ENCODE results near the gene LENG9. TPM values are rescaled to one million over a fixed set of nuclear protein-coding genes. Genes with fewer than 3 reads are reported as not detected.

LENG9 gene
- total RNA-seq, 4 donors from 2014 or later = 1.5 to 4.9 (median 3.4) TPM

- no peaks in the 10 kb centered on the region for H3K36me3 ChIP-seq
- intact Hi-C loops (cut with DNase I; ENCODE audit: low total_unique reads) = no loop called here
- DNase-seq (no peak), ATAC-seq (no peak)
- H3K4me1 ChIP-seq = no peaks in the 10 kb centered on the region
- H3K9me3 ChIP-seq = no peaks in the 10 kb centered on the region
- TF ChIP-seq POLR2A (IDR thresholded peaks at IDR 0.05) = no peak
- TF ChIP-seq, protein P1, sequence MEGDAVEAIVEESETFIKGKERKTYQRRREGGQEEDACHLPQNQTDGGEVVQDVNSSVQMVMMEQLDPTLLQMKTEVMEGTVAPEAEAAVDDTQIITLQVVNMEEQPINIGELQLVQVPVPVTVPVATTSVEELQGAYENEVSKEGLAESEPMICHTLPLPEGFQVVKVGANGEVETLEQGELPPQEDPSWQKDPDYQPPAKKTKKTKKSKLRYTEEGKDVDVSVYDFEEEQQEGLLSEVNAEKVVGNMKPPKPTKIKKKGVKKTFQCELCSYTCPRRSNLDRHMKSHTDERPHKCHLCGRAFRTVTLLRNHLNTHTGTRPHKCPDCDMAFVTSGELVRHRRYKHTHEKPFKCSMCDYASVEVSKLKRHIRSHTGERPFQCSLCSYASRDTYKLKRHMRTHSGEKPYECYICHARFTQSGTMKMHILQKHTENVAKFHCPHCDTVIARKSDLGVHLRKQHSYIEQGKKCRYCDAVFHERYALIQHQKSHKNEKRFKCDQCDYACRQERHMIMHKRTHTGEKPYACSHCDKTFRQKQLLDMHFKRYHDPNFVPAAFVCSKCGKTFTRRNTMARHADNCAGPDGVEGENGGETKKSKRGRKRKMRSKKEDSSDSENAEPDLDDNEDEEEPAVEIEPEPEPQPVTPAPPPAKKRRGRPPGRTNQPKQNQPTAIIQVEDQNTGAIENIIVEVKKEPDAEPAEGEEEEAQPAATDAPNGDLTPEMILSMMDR (IDR thresholded peaks at IDR 0.05 in 4 of 5, conservative IDR thresholded peaks at IDR 0.05 in 1 of 5) = no peak
- in situ Hi-C loops (cut with MboI; ENCODE audit: low sequenced_read_pairs in 4 of 4) = no loop called here
- H3K27me3 ChIP-seq = peaks cover 0 to 8% (median 0%) of the 10 kb centered on the region in 3 donors
- no peak overlapping the region for H3K4me3 ChIP-seq
- H3K27ac ChIP-seq = no peak overlapping the region
Observed at GRCh38 chr19:54482889-54483288, 19.3 kb upstream of the LENG9 start.

- intact Hi-C loops (cut with DNase I; ENCODE audit: low total_unique reads) (loop anchor here (1.0 kb wide), 1 partner anchor 32 kb away; the partner anchor contains the start of gene LENG8), in situ Hi-C loops (cut with MboI; ENCODE audit: low sequenced_read_pairs in 4 of 4) (no loop called here)
- no peak for TF ChIP-seq POLR2A (IDR thresholded peaks at IDR 0.05)
- TF ChIP-seq, protein P1 (IDR thresholded peaks at IDR 0.05 in 4 of 5, conservative IDR thresholded peaks at IDR 0.05 in 1 of 5) = peak in 3 of 5 experiments; percentile 24 to 49 (median 35)
- ATAC-seq = no peak
- Histone ChIP-seq H3K36me3 (no peaks in the 10 kb centered on the region), H3K27me3 (peaks cover 0 to 8% (median 0%) of the 10 kb centered on the region in 3 donors), H3K9me3 (no peaks in the 10 kb centered on the region), H3K27ac (no peak overlapping the region), H3K4me3 (no peak overlapping the region), H3K4me1 (no peaks in the 10 kb centered on the region)
- DNase-seq = no peak
Observed at GRCh38 chr19:54481326-54481930, 17.9 kb upstream of the LENG9 start.

DNA sequence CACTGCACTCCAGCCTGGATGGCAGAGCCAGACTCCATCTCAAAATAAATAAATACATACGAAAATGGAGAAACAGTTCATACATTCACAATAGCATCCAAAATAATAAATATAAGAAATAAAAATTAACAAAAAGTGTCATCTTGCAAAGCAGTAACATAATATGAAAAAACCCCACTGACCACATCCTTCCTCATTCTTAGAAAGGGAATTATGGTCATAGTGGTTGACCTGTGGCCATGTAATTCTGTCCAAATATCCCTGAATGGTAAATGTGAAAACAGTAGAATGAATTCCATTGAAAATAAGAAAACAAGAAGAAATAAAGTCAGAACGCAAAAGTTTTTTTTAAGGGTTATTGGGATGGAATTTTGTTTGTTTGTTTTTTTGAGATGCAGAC is 16.5 kb upstream of the LENG9 start:
- Histone ChIP-seq H3K27me3 (peaks cover 0 to 8% (median 0%) of the 10 kb centered on the region in 3 donors), H3K4me1 (no peaks in the 10 kb centered on the region), H3K27ac (no peak overlapping the region), H3K4me3 (no peak overlapping the region), H3K9me3 (no peaks in the 10 kb centered on the region), H3K36me3 (no peaks in the 10 kb centered on the region)
- ATAC-seq = no peak
- in situ Hi-C loops (cut with MboI; ENCODE audit: low sequenced_read_pairs in 4 of 4) = no loop called here
- intact Hi-C loops (cut with DNase I; ENCODE audit: low total_unique reads) = no loop called here
- no peak for TF ChIP-seq POLR2A (IDR thresholded peaks at IDR 0.05)
- TF ChIP-seq, protein P1 (IDR thresholded peaks at IDR 0.05 in 4 of 5, conservative IDR thresholded peaks at IDR 0.05 in 1 of 5) = no peak
- no peak for DNase-seq

DNA sequence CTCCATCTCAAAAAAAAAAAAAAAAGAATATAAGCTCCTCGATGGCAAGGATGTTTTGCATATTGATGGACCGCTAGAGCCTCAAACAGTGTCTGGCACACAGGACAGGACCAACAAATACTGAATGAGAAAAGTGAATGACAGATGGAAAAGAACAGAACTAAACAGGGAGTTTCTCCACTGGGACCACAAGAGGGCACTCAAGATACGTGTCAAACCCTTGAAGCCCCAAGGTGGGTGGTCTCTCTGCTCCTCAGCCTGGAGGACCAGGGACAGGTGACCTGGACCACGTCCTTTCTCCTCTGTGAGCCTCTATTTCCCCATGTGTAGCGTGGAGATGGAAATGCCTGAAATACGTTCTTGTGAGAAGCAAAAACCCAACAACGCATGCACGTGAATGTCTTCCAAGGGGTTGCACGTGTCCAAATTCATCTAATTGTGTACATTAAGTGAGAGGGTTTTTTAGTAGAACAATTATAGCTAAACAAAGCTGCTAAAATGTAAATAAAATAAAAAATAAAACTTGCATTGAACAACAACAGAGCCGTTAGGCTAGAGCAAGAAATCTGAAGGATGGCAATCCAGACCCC is 15.2 kb upstream of the LENG9 start:
- ATAC-seq = no peak
- H3K27me3 ChIP-seq = peaks cover 0 to 6% (median 0%) of the 10 kb centered on the region in 3 donors
- intact Hi-C loops (cut with DNase I; ENCODE audit: low total_unique reads) = no loop called here

More for the DNA sequence above, 15.2 kb upstream of the LENG9 start:
- DNase-seq = no peak
- no peak overlapping the region for H3K27ac ChIP-seq
- no peaks in the 10 kb centered on the region for H3K4me1 ChIP-seq
- in situ Hi-C loops (cut with MboI; ENCODE audit: low sequenced_read_pairs in 4 of 4) = no loop called here
- H3K36me3 ChIP-seq = no peaks in the 10 kb centered on the region
- no peaks in the 10 kb centered on the region for H3K9me3 ChIP-seq
- no peak overlapping the region for H3K4me3 ChIP-seq
- no peak for TF ChIP-seq POLR2A (IDR thresholded peaks at IDR 0.05)
- TF ChIP-seq, protein P1 (IDR thresholded peaks at IDR 0.05 in 4 of 5, conservative IDR thresholded peaks at IDR 0.05 in 1 of 5) = peak in 3 of 5 experiments; percentile 10 to 43 (median 15)

Measured in gastrocnemius medialis (tissue), 4 donors.